Measurements from ENCODE around the gene CYP2E1.
"Not testable (repeated sequence)": the region's sequence is repeated elsewhere in the genome, so short reads cannot be mapped to it uniquely, and the experiment has no call there.

CYP2E1 gene

GRCh38 chr10:133526957-133527588 lies at the start of gene CYP2E1:
CYP2E1 (plus strand) TSS chr10:133527363; CDS start chr10:133527396, 33 bp downstream.
- Histone ChIP-seq H3K27ac (peak within 1 kb of the TSS in 13 of 21 experiments; percentile 10 to 77 (median 29)), H3K4me3 (peak within 1 kb of the TSS; percentile 5 to 39 (median 30))

GRCh38 chr10:133481086-133481643 lies 46.0 kb upstream of the CYP2E1 start:
- Histone ChIP-seq H3K27ac (no peak overlapping the region), H3K4me3 (no peak overlapping the region)

- H3K27ac ChIP-seq, result no peak overlapping the region
- H3K4me3 ChIP-seq, result no peak overlapping the region
Measured at GRCh38 chr10:133481657-133482056, 45.5 kb upstream of the CYP2E1 start.

GRCh38 chr10:133484818-133485217 lies 42.3 kb upstream of the CYP2E1 start:
- Histone ChIP-seq H3K4me3 (no peak overlapping the region), H3K27ac (no peak overlapping the region)

GRCh38 chr10:133487085-133487484 lies 40.1 kb upstream of the CYP2E1 start:
- Histone ChIP-seq H3K27ac (no peak overlapping the region), H3K4me3 (no peak overlapping the region)

- H3K4me3 ChIP-seq, result no peak overlapping the region
- no peak overlapping the region for H3K27ac ChIP-seq
Measured at GRCh38 chr10:133488354-133488753, 38.8 kb upstream of the CYP2E1 start.

- H3K4me3 ChIP-seq, result no peak overlapping the region
- no peak overlapping the region for H3K27ac ChIP-seq
Measured at GRCh38 chr10:133489816-133490588, 37.2 kb upstream of the CYP2E1 start.

- H3K27ac ChIP-seq, H3K4me3 ChIP-seq: not testable (repeated sequence)
Measured at GRCh38 chr10:133493562-133493961, 33.6 kb upstream of the CYP2E1 start.

- H3K4me3 ChIP-seq, result not testable (repeated sequence)
Measured at GRCh38 chr10:133497363-133497762, 29.8 kb upstream of the CYP2E1 start.

GRCh38 chr10:133499176-133499575 lies 28.0 kb upstream of the CYP2E1 start:
- H3K4me3 ChIP-seq, H3K27ac ChIP-seq: not testable (repeated sequence)

More at GRCh38 chr10:133497363-133497762, 29.8 kb upstream of the CYP2E1 start:
- H3K27ac ChIP-seq, result not testable (repeated sequence)

- not testable (repeated sequence) for H3K27ac ChIP-seq, H3K4me3 ChIP-seq
Measured at GRCh38 chr10:133500897-133501296, 26.3 kb upstream of the CYP2E1 start.

- no peak overlapping the region for H3K27ac ChIP-seq
- H3K4me3 ChIP-seq, result no peak overlapping the region
Measured at GRCh38 chr10:133509700-133510099, 17.5 kb upstream of the CYP2E1 start.

GRCh38 chr10:133511408-133511807 lies 15.8 kb upstream of the CYP2E1 start:
- H3K4me3 ChIP-seq, result no peak overlapping the region
- H3K27ac ChIP-seq, result no peak overlapping the region

- no peak overlapping the region for H3K4me3 ChIP-seq
- H3K27ac ChIP-seq, result no peak overlapping the region
Measured at GRCh38 chr10:133511907-133512528, 15.1 kb upstream of the CYP2E1 start.

- H3K4me3 ChIP-seq, result no peak overlapping the region
- H3K27ac ChIP-seq, result no peak overlapping the region
Measured at GRCh38 chr10:133515471-133515870, 11.7 kb upstream of the CYP2E1 start.

GRCh38 chr10:133516057-133516456 lies 11.1 kb upstream of the CYP2E1 start:
- Histone ChIP-seq H3K27ac (no peak overlapping the region), H3K4me3 (no peak overlapping the region)

GRCh38 chr10:133518517-133518916 lies 8.6 kb upstream of the CYP2E1 start:
- not testable (repeated sequence) for H3K4me3 ChIP-seq, H3K27ac ChIP-seq

GRCh38 chr10:133520193-133520738 lies 6.9 kb upstream of the CYP2E1 start:
- peak overlapping the region; percentile 9 to 36 (median 26) for H3K4me3 ChIP-seq
- peak overlapping the region in 8 of 21 experiments; percentile 1 to 53 (median 30) for H3K27ac ChIP-seq

GRCh38 chr10:133523631-133524203 lies 3.4 kb upstream of the CYP2E1 start:
- H3K27ac ChIP-seq, result peak overlapping the region in 7 of 21 experiments; percentile 1 to 67 (median 57)
- H3K4me3 ChIP-seq, result no peak overlapping the region

- no peak overlapping the region for H3K4me3 ChIP-seq
- H3K27ac ChIP-seq, result no peak overlapping the region
Measured at GRCh38 chr10:133525444-133525843, 1.7 kb upstream of the CYP2E1 start.
